Measurements from ENCODE around the gene FICD.

The FICD gene

GRCh38 chr12:108495054-108495453, 20.0 kb upstream of the FICD start:
- Histone ChIP-seq H3K4me3 (ENCODE audit: insufficient read depth, low read length, poor library complexity, severe bottlenecking) (no peak overlapping the region), H3K27me3 (ENCODE audit: low read length) (no peaks in the 10 kb centered on the region)

GRCh38 chr12:108495823-108496579, 19.1 kb upstream of the FICD start:
- Histone ChIP-seq H3K4me2 (ENCODE audit: low read depth, low read length, poor library complexity, severe bottlenecking) (no peak overlapping the region), H3K9me3 (ENCODE audit: insufficient read depth, low read length) (no peaks in the 10 kb centered on the region), H3F3A (ENCODE audit: insufficient read depth) (no peaks in the 10 kb centered on the region), H3K9ac (ENCODE audit: low read length) (no peak overlapping the region), H3K9me2 (replicated peaks; ENCODE audit: insufficient read depth, low read length) (no peaks in the 10 kb centered on the region), H3K79me2 (ENCODE audit: insufficient read depth, low read length) (no peaks in the 10 kb centered on the region), H3K4me3 (ENCODE audit: insufficient read depth, low read length, poor library complexity, severe bottlenecking) (no peak overlapping the region), H2AFZ (ENCODE audit: low read depth, low read length, severe bottlenecking) (no peak overlapping the region), H3K27me3 (ENCODE audit: low read length) (no peaks in the 10 kb centered on the region), H3K36me3 (ENCODE audit: low read length) (no peaks in the 10 kb centered on the region), H3K27ac (ENCODE audit: low read depth, low read length) (no peak overlapping the region), H4K20me1 (ENCODE audit: low read depth, low read length) (no peaks in the 10 kb centered on the region)
- TF ChIP-seq EZH2phosphoT487 (conservative IDR thresholded peaks at IDR 0.05; ENCODE audit: low read length), result no peak
- TF ChIP-seq CTCF (IDR thresholded peaks at IDR 0.05; ENCODE audit: insufficient read depth, low read length, poor library complexity, severe bottlenecking), result no peak

More at GRCh38 chr12:108495054-108495453, 20.0 kb upstream of the FICD start:
- no peaks in the 10 kb centered on the region for H3K79me2 ChIP-seq (ENCODE audit: insufficient read depth, low read length)
- H4K20me1 ChIP-seq (ENCODE audit: low read depth, low read length), result no peaks in the 10 kb centered on the region
- H3F3A ChIP-seq (ENCODE audit: insufficient read depth), result no peaks in the 10 kb centered on the region
- no peak overlapping the region for H3K4me2 ChIP-seq (ENCODE audit: low read depth, low read length, poor library complexity, severe bottlenecking)
- H3K9ac ChIP-seq (ENCODE audit: low read length), result no peak overlapping the region
- no peaks in the 10 kb centered on the region for H3K36me3 ChIP-seq (ENCODE audit: low read length)
- no peak overlapping the region for H3K27ac ChIP-seq (ENCODE audit: low read depth, low read length)
- TF ChIP-seq EZH2phosphoT487 (conservative IDR thresholded peaks at IDR 0.05; ENCODE audit: low read length) (no peak), CTCF (IDR thresholded peaks at IDR 0.05; ENCODE audit: insufficient read depth, low read length, poor library complexity, severe bottlenecking) (peak; percentile 66)
- no peaks in the 10 kb centered on the region for H3K9me2 ChIP-seq (replicated peaks; ENCODE audit: insufficient read depth, low read length)
- H2AFZ ChIP-seq (ENCODE audit: low read depth, low read length, severe bottlenecking), result no peak overlapping the region
- no peaks in the 10 kb centered on the region for H3K9me3 ChIP-seq (ENCODE audit: insufficient read depth, low read length)

GRCh38 chr12:108498136-108498535, 16.9 kb upstream of the FICD start:
- Histone ChIP-seq H4K20me1 (ENCODE audit: low read depth, low read length) (no peaks in the 10 kb centered on the region), H3K9me2 (replicated peaks; ENCODE audit: insufficient read depth, low read length) (no peaks in the 10 kb centered on the region), H3K4me3 (ENCODE audit: insufficient read depth, low read length, poor library complexity, severe bottlenecking) (no peak overlapping the region), H3K27ac (ENCODE audit: low read depth, low read length) (no peak overlapping the region), H3K4me2 (ENCODE audit: low read depth, low read length, poor library complexity, severe bottlenecking) (no peak overlapping the region), H2AFZ (ENCODE audit: low read depth, low read length, severe bottlenecking) (no peak overlapping the region), H3K36me3 (ENCODE audit: low read length) (no peaks in the 10 kb centered on the region), H3K79me2 (ENCODE audit: insufficient read depth, low read length) (no peaks in the 10 kb centered on the region), H3K9ac (ENCODE audit: low read length) (no peak overlapping the region), H3K9me3 (ENCODE audit: insufficient read depth, low read length) (peaks cover 7% of the 10 kb centered on the region; the same call in 1 of the 2 replicates), H3F3A (ENCODE audit: insufficient read depth) (no peaks in the 10 kb centered on the region), H3K27me3 (ENCODE audit: low read length) (no peaks in the 10 kb centered on the region)
- TF ChIP-seq CTCF (IDR thresholded peaks at IDR 0.05; ENCODE audit: insufficient read depth, low read length, poor library complexity, severe bottlenecking) (no peak), EZH2phosphoT487 (conservative IDR thresholded peaks at IDR 0.05; ENCODE audit: low read length) (no peak)

Data from SU-DHL-6 (cell line).